HFF-Myc (cell line): Measurements from ENCODE around the gene CAMKK1.
A peak's percentile ranks its signal among the peaks of the same experiment; 100 is the strongest.

Source experiments
- DNase-seq: peaks from one replicate; pipeline ENCODE4 v3.0.0-alpha.2; 2011; ENCODE audit warnings: low read depth; ENCODE audit errors: extremely low read depth
- H3K4me3 ChIP-seq: replicated peaks from 2 replicates; pipeline ENCODE4 v1.5.1; 2011; ENCODE audit warnings: low read depth, mild to moderate bottlenecking, control low read depth, low read length
- TF ChIP-seq, protein P1 (sequence below): IDR thresholded peaks from 2 replicates; pipeline ENCODE4 v1.5.1; 2012; ENCODE audit warnings: mild to moderate bottlenecking, low read depth, low read length, control low read depth; ENCODE audit errors: missing control alignments

CAMKK1 gene

DNA sequence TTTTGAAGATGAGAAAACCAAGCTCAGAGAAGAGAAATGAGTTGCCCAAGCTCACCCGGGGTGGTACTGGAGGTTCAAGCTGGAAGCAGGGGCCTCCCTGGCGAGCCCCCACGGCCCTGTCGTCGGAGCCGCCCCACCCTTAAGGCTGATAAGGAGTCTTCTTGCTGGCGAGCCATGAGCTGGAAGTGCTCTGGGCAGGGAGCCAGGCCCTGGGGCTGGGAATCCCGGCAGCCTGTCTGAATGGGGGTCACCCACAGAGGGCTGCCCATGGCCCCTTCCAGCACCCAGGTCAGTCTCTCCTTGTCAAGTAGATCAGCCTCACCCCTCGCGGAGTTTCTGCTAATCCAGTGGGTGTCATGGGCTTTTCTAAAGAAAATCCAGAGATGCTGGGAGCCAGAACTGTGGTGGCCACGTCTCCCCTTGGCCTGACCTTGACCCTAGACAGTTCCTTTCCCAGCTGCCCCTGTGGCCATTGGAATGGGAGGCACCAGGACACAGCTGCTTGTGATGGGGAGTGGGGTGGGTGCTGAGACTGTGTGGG, 24.6 kb upstream of the CAMKK1 start:
- TF ChIP-seq, protein P1, sequence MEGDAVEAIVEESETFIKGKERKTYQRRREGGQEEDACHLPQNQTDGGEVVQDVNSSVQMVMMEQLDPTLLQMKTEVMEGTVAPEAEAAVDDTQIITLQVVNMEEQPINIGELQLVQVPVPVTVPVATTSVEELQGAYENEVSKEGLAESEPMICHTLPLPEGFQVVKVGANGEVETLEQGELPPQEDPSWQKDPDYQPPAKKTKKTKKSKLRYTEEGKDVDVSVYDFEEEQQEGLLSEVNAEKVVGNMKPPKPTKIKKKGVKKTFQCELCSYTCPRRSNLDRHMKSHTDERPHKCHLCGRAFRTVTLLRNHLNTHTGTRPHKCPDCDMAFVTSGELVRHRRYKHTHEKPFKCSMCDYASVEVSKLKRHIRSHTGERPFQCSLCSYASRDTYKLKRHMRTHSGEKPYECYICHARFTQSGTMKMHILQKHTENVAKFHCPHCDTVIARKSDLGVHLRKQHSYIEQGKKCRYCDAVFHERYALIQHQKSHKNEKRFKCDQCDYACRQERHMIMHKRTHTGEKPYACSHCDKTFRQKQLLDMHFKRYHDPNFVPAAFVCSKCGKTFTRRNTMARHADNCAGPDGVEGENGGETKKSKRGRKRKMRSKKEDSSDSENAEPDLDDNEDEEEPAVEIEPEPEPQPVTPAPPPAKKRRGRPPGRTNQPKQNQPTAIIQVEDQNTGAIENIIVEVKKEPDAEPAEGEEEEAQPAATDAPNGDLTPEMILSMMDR: no peak
- DNase-seq: no peak
- H3K4me3 ChIP-seq: no peak overlapping the region

DNA sequence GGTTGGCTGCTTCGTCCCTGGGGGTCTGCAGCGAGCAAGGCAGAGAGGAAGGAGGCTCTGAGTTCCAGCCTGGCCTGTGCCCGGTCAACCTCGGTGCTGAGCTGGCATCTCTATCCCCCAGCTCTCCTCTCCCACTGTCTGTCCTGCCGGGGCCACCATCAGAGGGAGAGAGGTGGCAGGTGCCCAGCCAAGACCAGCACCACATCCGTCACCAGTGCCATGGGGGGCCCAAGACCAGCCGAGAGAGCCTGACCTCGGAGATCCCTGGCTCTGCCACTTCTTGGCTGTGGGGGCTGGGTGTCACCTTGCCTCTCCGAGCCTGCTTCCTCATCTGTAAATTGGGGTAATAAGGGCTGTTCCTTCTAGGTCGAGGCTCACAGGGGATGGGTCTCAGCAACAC, 24.0 kb upstream of the CAMKK1 start:
- no peak for DNase-seq
- TF ChIP-seq, protein P1: no peak
- no peak overlapping the region for H3K4me3 ChIP-seq

DNA sequence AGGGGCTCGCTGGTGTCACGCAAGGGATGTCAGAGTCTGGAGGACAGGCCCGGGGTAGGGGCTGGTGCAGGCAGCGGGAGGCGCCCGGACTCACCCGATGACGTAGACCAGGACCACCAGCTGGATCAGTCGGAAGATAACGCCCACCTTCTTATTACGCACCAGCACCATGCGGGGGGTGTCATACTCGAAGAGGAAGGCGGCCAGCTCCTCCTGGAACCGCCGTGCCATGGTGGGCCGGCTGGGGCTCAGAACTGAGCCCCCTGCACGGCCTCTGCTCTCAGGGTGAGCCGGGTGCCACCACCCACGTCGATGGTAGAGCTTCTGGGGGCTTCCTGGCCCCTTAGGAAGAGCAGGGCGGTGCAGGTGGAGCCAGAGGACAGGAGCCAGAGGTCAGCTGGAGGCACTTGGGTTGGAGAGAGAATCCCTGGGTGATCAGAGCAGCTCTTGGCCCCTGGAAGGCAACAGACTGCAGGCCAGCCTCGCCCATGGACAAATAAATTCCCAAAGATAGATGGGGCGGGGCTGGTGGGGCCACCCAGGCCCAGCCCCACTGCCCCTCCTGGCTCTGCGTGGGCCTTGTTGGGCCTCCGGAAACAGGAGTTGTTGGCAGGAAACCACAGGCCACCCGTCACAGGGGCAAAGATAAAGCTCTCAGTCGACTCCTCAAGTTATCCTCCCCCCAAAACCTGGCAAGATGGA, 23.3 kb upstream of the CAMKK1 start, which contains the start of gene P2RX1:
Gene P2RX1 (minus strand): TSS at position 471 of the 702 bp plus-strand sequence. CDS start 240 bp downstream, at position 231.
- TF ChIP-seq, protein P1: no peak
- no peak within 1 kb of the TSS for H3K4me3 ChIP-seq
- DNase-seq: no peak

DNA sequence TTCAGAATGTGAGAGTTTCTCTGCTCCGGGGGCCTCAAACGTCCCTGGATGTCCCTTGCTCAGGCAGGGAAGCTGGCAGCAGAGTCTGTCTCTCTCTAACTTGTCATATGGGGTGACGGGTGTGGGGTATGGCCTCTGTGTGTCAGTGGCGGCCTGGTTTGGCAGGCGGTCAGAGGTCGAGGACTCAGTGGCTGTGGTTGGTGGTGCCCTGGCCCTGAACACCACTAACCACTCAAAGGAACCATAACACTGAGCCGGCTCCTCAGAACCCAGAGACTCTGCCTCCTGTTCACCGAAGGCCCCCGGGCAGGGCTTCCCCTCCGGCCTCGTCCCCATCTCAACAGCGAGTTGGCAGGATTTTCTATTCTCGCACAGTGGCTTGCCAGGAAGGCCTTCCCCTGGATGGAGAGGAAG, 22.7 kb upstream of the CAMKK1 start:
- TF ChIP-seq, protein P1: no peak
- H3K4me3 ChIP-seq: no peak overlapping the region
- no peak for DNase-seq

DNA sequence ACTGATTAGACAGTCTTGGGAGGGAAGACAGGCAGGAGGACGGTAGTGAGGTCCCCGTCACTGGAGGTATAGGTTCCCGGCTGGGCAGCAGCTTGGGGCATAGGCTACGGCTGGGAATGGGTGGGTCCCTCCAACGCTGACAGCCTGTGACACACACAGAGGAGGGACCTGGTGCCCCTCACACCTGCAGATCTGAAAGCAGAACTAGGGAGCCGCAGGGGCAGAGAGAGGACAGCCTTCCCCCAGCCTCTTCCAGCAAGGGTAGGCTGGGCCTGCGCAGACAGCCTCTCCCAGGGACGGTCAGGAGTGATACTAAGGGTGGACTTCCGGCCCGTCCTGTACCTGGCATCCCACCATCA, 21.4 kb upstream of the CAMKK1 start:
- no peak for DNase-seq
- TF ChIP-seq, protein P1: no peak
- no peak overlapping the region for H3K4me3 ChIP-seq

DNA sequence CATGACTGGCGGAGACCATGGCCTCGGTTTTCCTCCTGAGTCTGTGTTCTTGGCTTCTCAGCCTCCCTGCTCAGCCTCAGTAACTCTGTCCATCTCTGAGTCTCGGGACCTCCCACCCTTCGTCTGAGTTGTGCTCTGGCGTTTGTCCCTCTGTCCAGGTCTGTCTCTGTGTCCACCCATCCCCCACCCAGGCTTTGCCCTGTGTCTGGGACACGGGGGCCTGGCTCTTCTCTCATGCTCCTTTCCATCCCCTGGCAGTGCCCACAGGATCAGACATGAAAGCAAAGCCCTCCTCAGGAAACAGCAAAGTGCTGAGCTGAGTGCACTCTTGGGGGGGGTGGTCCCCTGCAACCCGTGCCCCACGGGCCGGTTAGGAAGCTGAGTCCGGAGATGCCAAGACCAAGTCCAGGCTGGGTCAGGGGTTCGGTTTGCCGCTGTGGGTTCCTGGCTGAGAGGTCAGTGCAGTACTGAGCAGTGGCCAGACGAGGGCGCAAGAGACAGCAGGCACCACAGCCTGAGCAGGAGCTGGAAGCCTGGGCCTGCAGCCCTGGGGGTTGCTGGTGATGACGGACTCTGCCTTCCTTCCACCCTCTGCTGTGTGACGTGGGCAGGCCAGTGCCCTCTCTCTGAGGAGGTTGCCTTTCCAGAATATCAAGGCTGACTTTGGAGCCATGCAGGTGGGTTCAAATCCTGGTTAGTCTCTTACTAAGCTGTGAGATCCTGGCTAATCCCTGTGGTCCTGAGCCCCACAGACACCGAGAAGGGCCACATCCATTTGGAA, 20.9 kb upstream of the CAMKK1 start:
- TF ChIP-seq, protein P1: peak; percentile 98
- DNase-seq: no peak
- H3K4me3 ChIP-seq: no peak overlapping the region
